GM18951 (cell line): ENCODE measurements around the gene PLBD2.

Experiments
- POLR2A ChIP-seq: IDR thresholded peaks from 4 replicates; pipeline ENCODE4 v1.6.1; 2011; ENCODE audit warnings: mild to moderate bottlenecking; ENCODE audit not compliant: insufficient read length, insufficient read depth; ENCODE audit errors: extremely low read depth
- in situ Hi-C: fragments of 300-500 bp; cut with MboI; formaldehyde crosslinking; loops from one replicate; pipeline ENCODE4 v1.12.0; 2022; ENCODE audit warnings: low sequenced_read_pairs, mixed read lengths, inconsistent platforms; ENCODE audit not compliant: unreplicated experiment

The PLBD2 gene

DNA sequence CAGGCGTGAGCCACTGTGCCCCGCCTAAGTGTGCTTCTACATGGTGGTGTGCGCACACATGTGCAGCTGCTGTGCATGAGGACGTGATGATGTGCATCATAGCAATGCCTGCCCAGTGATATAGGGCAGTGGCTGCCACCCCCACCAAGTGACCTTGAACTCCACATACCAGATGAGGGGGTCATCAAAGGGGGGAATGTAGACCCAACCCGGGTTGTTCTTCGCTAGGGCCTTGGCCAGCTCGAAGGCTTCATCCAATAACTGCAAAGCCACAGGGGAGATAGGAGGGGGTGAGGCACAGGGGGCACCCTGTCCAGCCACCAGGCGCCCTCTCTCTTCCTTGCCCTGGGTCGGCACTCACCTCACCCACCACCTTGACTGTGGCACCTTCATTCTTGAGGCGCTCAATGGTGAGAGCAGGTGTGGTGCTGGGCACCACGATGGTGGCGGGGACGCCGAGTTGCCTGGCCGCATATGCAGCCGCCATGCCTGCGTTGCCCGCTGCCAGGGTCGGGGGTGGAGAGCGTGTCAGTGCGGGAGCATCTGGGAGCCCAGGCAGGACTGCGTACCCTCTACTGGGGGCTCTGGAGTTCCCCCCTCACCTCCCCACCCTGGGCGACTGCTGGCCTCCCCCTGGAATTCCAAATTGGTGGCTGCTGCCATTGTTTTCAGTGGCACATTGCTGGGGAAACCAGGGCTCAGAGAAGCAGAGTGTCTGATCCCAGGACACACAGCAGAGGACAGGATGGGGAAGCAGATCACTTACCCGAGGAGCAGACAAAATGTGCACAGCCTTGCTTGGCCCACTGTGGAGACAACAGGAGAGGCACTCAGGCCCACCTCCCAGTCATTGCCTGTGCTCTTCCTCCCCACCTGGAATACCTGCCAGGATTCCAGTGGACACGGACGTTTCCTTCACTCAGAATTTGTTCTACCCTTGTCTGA lies 40.2 kb downstream of the PLBD2 start:
- TF ChIP-seq POLR2A = no peak
- in situ Hi-C loops = no loop called here

DNA sequence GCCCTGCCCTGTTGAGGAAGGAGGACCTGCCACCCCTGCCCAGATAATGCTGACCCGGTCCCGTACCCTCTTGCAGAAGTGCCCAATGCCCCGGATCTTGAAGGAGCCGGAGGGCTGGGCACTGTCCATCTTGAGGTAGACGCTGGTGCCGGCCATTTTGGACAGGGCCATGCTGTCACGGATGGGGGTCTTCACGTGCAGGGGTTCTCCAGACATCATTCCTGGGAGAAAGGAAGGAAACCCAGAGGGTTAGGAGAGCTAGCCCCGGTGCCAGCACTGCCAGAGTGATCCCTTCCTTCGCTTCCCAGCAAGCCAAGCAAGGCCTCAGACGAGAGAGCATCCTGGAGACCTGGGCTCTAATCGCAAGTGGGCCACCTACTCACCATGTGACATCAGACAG lies 41.1 kb downstream of the PLBD2 start:
- no peak for TF ChIP-seq POLR2A
- in situ Hi-C loops = no loop called here

GRCh38 chr12:113400362-113400761 lies 42.0 kb downstream of the PLBD2 start:
- no peak for TF ChIP-seq POLR2A
- in situ Hi-C loops = no loop called here

GRCh38 chr12:113401066-113402000 lies 42.9 kb downstream of the PLBD2 start:
- in situ Hi-C loops = no loop called here
- no peak for TF ChIP-seq POLR2A

DNA sequence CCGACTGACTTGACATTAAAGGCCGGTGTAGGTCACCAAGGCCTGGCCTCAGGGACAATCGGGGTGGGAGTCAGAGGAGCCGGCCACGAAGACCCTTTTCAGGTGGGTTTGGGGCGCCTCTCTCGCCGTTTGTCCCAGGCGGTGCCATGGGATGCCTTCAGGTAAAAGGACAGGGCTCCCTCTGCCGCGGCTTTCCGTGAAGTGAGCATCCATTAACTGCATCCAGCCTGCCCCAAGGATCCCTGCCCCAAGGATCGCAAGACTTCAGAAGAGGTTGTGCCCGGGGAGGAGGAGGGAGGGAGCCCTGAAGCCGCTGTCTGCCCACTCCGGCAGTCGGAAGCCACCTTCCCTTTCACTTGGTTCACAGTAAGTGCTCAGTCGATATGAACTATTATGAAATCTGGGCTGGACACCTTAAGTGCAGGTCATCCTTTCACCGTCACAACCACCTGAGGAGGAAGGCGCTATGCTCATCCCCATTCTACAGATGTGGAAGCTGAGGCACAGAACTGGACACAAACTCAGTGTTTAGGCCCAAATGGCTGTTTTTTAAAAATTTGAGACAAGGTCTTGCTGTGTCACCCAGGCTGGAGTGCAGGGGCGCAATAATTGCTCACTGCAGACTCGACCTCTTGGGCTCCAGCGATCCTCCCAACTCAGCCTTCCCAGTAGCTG lies 44.3 kb downstream of the PLBD2 start:
- in situ Hi-C loops = no loop called here

GRCh38 chr12:113403435-113404415 lies 45.3 kb downstream of the PLBD2 start, which contains the start of gene SDS:
TSS of gene SDS (minus strand) at chr12:113403887. CDS start at chr12:113399708, 4,179 bp downstream.
- in situ Hi-C loops = no loop called here

More for the DNA sequence above, 44.3 kb downstream of the PLBD2 start:
- no peak for TF ChIP-seq POLR2A

GRCh38 chr12:113405694-113406093 lies 47.3 kb downstream of the PLBD2 start:
- in situ Hi-C loops = no loop called here

More at GRCh38 chr12:113403435-113404415, 45.3 kb downstream of the PLBD2 start, which contains the start of gene SDS:
- TF ChIP-seq POLR2A = no peak

DNA sequence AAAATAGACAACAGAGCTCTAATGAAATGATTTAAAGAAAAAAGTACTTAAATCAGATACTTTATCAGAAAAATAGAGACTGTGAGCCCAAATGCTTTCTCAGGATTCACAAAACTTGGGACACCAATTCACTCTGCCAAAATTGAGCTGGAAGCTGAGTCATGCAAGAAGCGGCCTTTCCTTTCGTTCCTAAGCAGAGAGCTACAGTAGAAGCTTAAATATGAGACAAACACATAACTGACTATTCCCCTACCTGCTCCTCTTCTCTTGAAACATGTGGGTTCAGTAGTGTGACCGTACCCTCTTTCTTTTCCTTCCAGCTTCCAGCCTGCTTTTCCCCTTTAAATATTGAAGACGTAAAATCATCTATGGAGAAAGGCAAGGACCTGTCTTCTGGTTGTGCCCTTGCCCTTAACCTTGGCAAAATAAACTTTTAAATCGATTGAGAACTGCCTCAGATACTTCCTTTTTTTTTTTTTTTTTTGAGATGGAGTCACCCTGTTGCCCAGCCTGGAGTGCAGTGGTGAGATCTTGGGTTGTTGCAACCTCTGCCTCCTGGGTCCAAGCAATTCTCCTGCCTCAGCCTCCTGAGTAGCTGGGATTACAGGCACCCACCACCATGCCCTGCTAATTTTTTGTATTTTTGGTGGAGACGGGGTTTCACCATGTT lies 49.7 kb downstream of the PLBD2 start:
- no peak for TF ChIP-seq POLR2A
- in situ Hi-C loops = no loop called here

More at GRCh38 chr12:113405694-113406093, 47.3 kb downstream of the PLBD2 start:
- TF ChIP-seq POLR2A = no peak

DNA sequence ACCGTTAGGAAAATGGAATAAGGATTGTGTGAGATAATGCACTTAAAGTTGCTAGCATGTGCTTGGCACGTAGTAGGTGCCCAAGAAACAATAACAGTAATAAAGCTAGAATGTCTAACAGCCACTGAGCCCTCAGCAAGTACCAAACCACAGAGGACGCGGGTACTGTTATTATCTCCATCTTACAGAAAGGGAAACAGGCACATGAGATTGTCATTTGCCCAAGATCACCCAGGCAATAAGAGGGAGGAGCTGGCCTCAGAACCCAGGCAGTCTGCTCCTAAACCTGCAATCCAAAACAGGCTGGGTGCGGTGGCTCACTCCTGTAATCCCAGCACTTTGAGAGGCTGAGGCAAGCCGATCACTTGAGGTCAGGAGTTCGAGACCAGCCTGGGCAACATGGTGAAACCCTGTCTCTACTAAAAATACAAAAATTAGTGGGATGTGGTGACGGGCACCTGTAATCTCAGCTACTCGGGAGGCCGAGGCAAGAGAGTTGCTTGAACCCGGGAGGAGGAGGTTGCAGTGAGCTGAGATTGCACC lies 50.4 kb downstream of the PLBD2 start:
- in situ Hi-C loops = no loop called here
- TF ChIP-seq POLR2A = no peak

GRCh38 chr12:113409462-113410124 lies 51.2 kb downstream of the PLBD2 start:
- no peak for TF ChIP-seq POLR2A
- in situ Hi-C loops = loop anchor here (10.0 kb wide), 1 partner anchor 215 kb away; no protein-coding TSS in a partner anchor
